Activated naive CD4-positive, alpha-beta T cell treated with anti-CD3 and anti-CD28 coated beads, Interleukin-2, amount 50 U/mL, for 72 hours (primary cell): ENCODE results near the gene C11orf87. TPM values are rescaled to one million over a fixed set of nuclear protein-coding genes. Genes with fewer than 3 reads are reported as not detected.

Experiments
- ATAC-seq, 2 donors: fragments of 150-1000 bp; cut with Tn5 transposase; 2 replicates each; pipeline ENCODE4 v1.10.0; 2021; ENCODE audit warnings: mild to moderate bottlenecking in 2 of 2, moderate library complexity in 2 of 2
- DNase-seq, 2 donors: peaks; one replicate each; pipeline ENCODE4 v3.0.0; 2021 to 2022; ENCODE audit warnings: low spot score in 2 of 2
- H3K27ac Mint-ChIP-seq, 2 donors: one replicate each; pipeline ENCODE4 v1.8.0; 2022; ENCODE audit warnings: mild to moderate bottlenecking in 2 of 2, mixed read lengths in 2 of 2
- H3K36me3 Mint-ChIP-seq, 2 donors: one replicate each; pipeline ENCODE4 v1.8.0; 2022; ENCODE audit warnings: mixed read lengths in 2 of 2
- H3K9me3 Mint-ChIP-seq, 2 donors: one replicate each; pipeline ENCODE4 v1.8.0; 2022; ENCODE audit warnings: mixed read lengths in 2 of 2
- total RNA-seq, 2 donors: library from RNA; stranded (reverse); gene quantifications; one replicate each; pipeline ENCODE4 v1.2.3, GENCODE V29; 2022

The C11orf87 gene
- total RNA-seq, 2 donors from 2014 or later = not detected

DNA sequence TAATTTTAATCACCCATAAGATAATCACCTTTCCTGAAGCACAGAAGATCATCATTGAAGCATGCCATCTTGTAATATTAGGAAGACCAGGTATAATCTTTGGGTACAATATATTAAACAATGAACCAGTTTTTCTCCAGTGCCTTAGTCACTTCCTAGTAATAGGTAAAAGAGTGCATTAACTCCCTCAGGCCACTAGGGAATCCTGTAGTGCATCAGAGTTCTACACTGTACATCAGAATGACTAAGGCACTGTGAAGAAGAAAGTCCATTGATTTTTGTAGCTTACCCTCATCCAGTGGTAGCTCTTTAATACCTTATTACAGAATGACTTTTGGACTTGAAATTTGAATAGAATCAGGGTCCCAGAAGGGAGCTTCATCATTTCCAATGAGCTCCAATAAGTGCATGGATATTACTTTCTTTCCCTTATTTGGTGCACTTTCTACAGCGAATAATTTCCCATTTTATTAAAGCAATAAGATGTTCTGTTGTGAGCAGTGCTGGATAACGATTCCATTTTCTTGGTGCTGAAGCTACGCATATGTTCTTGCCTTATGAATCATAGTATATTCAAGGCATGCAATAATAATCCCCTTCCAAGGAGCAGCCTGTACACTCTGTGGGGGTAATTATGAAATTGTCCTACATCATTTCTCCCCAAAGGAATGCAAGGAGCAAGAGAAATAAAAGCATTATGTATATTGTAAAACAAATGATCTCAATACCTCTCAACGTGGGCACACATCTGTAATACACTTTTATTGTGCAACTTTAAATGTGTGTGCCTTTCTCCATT lies 4.7 kb downstream of the C11orf87 start:
- Mint-ChIP-seq H3K36me3 (peaks cover 0 to 1% of the 10 kb centered on the region in 2 donors), H3K9me3 (no peaks in the 10 kb centered on the region), H3K27ac (no peak overlapping the region)
- ATAC-seq (no peak), DNase-seq (no peak)

DNA sequence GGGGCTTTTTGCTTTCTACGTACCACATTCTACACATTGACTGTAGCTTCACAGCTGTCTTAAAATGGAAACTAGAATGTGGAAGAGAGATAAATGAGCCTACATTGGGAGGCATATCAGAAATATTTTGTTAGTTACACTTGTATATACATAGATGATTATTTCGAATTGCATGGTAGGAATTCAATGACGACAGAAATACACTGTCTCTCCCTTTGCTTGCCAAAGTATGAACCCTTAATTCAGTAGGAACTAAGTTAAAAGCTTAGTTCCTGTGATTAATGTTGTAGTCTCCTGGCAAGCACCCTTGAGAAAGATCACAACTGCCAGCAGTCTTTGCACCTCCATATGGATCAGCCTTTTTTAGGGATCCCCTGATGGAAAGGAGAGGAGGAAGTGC lies 10.1 kb downstream of the C11orf87 start:
- H3K9me3 Mint-ChIP-seq = peaks cover 0 to 8% of the 10 kb centered on the region in 2 donors
- H3K36me3 Mint-ChIP-seq = no peaks in the 10 kb centered on the region
- ATAC-seq (no peak), DNase-seq (no peak)
- no peak overlapping the region for H3K27ac Mint-ChIP-seq

DNA sequence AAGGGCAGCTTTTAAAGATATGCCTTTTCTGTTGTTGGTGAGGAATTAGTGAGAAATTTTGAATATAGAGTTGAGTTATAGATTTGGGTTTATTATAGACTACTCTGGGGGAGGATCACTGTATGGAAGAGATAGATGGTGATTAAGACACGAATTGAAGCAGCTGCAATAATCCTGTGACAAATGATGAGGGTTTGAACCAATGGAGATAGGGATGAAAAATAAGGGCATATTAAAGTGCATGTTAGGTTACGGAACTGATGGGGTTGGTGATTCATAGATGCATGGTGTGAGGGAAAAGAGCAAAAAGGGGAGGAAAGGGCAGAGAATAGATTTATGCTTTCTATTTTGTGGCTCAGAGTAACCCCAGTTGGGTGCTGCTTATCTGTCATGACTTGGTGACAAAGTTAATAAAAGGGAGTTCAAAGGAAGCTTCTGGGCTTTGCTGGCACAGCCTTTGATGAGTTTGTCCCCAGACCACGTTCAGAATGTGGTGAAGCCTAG lies 11.8 kb downstream of the C11orf87 start:
- DNase-seq = no peak
- no peak for ATAC-seq
- peaks cover 0 to 8% of the 10 kb centered on the region in 2 donors for H3K9me3 Mint-ChIP-seq
- H3K36me3 Mint-ChIP-seq = no peaks in the 10 kb centered on the region
- no peak overlapping the region for H3K27ac Mint-ChIP-seq

DNA sequence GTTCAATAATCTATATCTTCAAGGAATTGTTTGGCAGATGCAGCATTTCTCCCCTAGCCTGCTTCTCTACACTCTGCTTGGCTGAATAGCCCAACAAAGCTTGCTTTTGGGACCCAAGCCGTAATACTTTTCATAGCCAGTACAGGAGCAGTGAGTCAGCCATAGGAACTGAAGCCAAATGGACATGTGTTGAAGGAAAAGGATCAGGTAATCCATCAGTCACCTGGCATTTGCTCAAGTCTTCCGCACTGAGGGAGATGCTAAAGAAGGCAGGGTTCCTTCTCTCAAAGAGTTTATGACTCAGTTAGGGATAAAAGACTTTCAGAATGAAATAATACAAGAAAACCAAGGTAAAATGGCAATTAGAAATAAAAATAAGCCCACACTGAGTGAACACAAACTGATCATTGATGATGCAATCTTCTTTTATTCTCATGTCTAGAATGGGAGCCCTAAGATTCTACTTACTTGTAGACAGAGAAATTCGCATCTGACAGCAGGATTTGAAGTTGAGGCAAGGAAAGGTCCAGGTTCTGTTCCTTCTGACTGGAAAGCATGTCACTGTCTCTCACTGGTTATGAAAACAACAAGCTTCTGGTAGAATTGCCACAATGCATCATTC lies 13.2 kb downstream of the C11orf87 start:
- DNase-seq (no peak), ATAC-seq (no peak)
- H3K9me3 Mint-ChIP-seq = peaks cover 0 to 8% of the 10 kb centered on the region in 2 donors
- no peaks in the 10 kb centered on the region for H3K36me3 Mint-ChIP-seq
- no peak overlapping the region for H3K27ac Mint-ChIP-seq

DNA sequence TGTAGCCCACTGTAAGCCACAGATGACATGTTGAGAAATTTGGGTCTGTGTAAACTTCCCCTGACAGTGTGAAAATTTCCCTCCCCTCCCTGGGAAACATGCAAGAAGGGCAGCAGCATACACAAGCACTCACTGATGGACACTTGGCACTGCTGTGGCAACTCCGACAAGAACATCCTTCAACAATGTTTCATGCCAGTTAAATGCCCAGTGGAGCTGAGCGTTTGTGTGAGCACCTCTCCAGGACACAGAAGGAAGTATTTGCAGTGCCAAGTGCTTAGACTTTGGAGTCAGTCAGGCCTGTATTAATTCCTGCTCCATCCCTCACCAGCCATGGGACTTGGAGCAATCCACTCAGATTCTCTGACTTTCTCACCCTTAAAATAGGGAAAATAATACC lies 17.7 kb downstream of the C11orf87 start:
- Mint-ChIP-seq H3K36me3 (no peaks in the 10 kb centered on the region), H3K9me3 (peaks cover 0 to 6% of the 10 kb centered on the region in 2 donors), H3K27ac (no peak overlapping the region)
- DNase-seq = no peak
- ATAC-seq = no peak

DNA sequence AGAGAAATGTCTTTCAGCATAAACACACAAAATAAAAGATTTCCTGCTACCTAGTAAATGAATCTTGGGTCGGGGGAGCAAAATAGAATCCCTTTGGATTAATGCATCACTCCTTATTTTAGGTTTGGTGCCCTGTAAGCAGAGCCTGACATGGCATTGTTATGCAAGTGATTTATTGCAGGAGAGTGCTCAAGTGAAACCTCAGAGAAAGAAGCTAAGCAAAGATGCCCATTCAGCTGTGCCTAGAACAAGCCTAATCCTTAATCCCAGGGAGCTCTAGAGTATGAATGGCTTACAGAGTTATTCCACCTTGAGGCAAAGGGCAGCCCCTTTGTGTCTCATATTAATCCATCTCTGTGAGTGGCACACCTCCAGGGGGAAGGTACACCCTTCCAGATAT lies 21.1 kb downstream of the C11orf87 start:
- Mint-ChIP-seq H3K27ac (no peak overlapping the region), H3K9me3 (peaks cover 0 to 11% of the 10 kb centered on the region in 2 donors), H3K36me3 (no peaks in the 10 kb centered on the region)
- ATAC-seq (no peak), DNase-seq (no peak)

DNA sequence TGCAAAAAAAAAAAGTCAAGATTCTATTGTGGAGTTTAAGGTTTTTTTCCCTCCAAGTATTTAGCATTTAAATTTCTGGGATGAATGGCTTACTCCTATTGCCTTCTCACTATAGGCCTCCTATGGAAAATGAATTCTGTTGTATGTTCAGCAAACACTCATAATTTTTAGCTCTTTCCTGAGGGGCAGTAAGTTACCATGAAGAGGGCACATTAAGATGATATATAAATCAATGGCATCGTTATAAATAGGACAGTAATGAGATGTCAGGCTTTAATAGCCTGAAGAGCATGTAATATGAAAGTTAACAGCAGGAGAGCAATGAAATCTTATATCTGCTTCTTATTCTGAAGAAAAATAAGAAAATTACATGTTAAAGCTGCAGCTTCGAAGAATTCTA lies 32.9 kb downstream of the C11orf87 start:
- no peak overlapping the region for H3K27ac Mint-ChIP-seq
- ATAC-seq = no peak
- no peak for DNase-seq
- H3K9me3 Mint-ChIP-seq = peaks cover 6 to 12% of the 10 kb centered on the region in 2 donors
- H3K36me3 Mint-ChIP-seq = no peaks in the 10 kb centered on the region
